HG03045 (cell line): ENCODE results near the gene BRME1.
"Not testable (repeated sequence)": the region's sequence is repeated elsewhere in the genome, so short reads cannot be mapped to it uniquely, and the experiment has no call there.

Experiments
- ATAC-seq: cut with Tn5 transposase; IDR thresholded peaks from one replicate; pipeline ENCODE4 v1.9.1; 2021; ENCODE audit warnings: mild to moderate bottlenecking, moderate library complexity; ENCODE audit not compliant: unreplicated experiment

The BRME1 gene

GRCh38 chr19:13870873-13871272, 35.0 kb downstream of the BRME1 start:
- ATAC-seq: no peak

GRCh38 chr19:13869281-13869680, 36.6 kb downstream of the BRME1 start:
- no peak for ATAC-seq

GRCh38 chr19:13868663-13869062, 37.3 kb downstream of the BRME1 start:
- ATAC-seq: no peak

- ATAC-seq: no peak
Measured at GRCh38 chr19:13866463-13867046, 39.4 kb downstream of the BRME1 start.

GRCh38 chr19:13865571-13866462, 40.1 kb downstream of the BRME1 start:
- ATAC-seq: no peak

- ATAC-seq: no peak
Measured at GRCh38 chr19:13864667-13865570, 41.0 kb downstream of the BRME1 start.

- no peak for ATAC-seq
Measured at GRCh38 chr19:13864046-13864666, 41.8 kb downstream of the BRME1 start.

GRCh38 chr19:13861714-13862531, 44.0 kb downstream of the BRME1 start:
- peak; percentile 76 for ATAC-seq

- ATAC-seq: peak; percentile 4
Measured at GRCh38 chr19:13861392-13861713, 44.6 kb downstream of the BRME1 start.

GRCh38 chr19:13860679-13861391, 45.1 kb downstream of the BRME1 start:
- ATAC-seq: no peak

GRCh38 chr19:13859361-13859880, 46.5 kb downstream of the BRME1 start:
- ATAC-seq: no peak

- ATAC-seq: no peak
Measured at GRCh38 chr19:13856497-13856896, 49.4 kb downstream of the BRME1 start.

- not testable (repeated sequence) for ATAC-seq
Measured at GRCh38 chr19:13852171-13852707, 53.7 kb downstream of the BRME1 start.

GRCh38 chr19:13851734-13852114, 54.2 kb downstream of the BRME1 start:
- ATAC-seq: not testable (repeated sequence)

- no peak for ATAC-seq
Measured at GRCh38 chr19:13850910-13851733, 54.8 kb downstream of the BRME1 start.

- ATAC-seq: no peak
Measured at GRCh38 chr19:13849991-13850909, 55.7 kb downstream of the BRME1 start.
